HepG2 (cell line): Measurements from ENCODE around the gene AKR1C4. TPM values are rescaled to one million over a fixed set of nuclear protein-coding genes. Genes with fewer than 3 reads are reported as not detected.

Source experiments
- ATAD3A ChIP-seq: sonication (generic); formaldehyde crosslinking; IDR thresholded peaks from 2 replicates; pipeline ENCODE4 v1.4.0; 2020; ENCODE audit warnings: missing genetic modification reagents
- CEBPZ ChIP-seq: IDR thresholded peaks from 2 replicates; pipeline ENCODE4 v1.6.1; 2012; ENCODE audit warnings: low read length, improper control_type of control experiment
- CENPX ChIP-seq: sonication (generic); formaldehyde crosslinking; IDR thresholded peaks from 2 replicates; pipeline ENCODE4 v1.9.0; 2021; ENCODE audit warnings: mild to moderate bottlenecking, missing genetic modification reagents, moderate library complexity
- CHD2 ChIP-seq: IDR thresholded peaks from 2 replicates; pipeline ENCODE4 v1.6.1; 2011; ENCODE audit warnings: low read depth, low read length, improper control_type of control experiment
- GPN1 ChIP-seq: sonication (generic); formaldehyde crosslinking; IDR thresholded peaks from 2 replicates; pipeline ENCODE4 v1.5.1; 2020; ENCODE audit warnings: missing genetic modification reagents, borderline replicate concordance
- HOXA5 ChIP-seq: sonication (generic); formaldehyde crosslinking; IDR thresholded peaks from 2 replicates; pipeline ENCODE4 v1.4.0; 2020; ENCODE audit warnings: missing genetic modification reagents
- IKZF1 ChIP-seq: fragments of 450-650 bp; IDR thresholded peaks from 2 replicates; pipeline ENCODE4 v1.7.1; 2016
- KDM3A ChIP-seq: IDR thresholded peaks from 2 replicates; pipeline ENCODE4 v1.6.1; 2018; ENCODE audit warnings: low read depth, missing compliant biosample characterization
- MED8 ChIP-seq: sonication (generic); formaldehyde crosslinking; IDR thresholded peaks from 2 replicates; pipeline ENCODE4 v1.8.1; 2023; ENCODE audit warnings: mild to moderate bottlenecking, missing genetic modification reagents; ENCODE audit not compliant: insufficient replicate concordance
- NFIC ChIP-seq: IDR thresholded peaks from 2 replicates; pipeline ENCODE4 v1.6.1; 2012; ENCODE audit warnings: mild to moderate bottlenecking, low read length, inconsistent platforms
- ONECUT2 ChIP-seq: sonication (generic); formaldehyde crosslinking; IDR thresholded peaks from 2 replicates; pipeline ENCODE4 v1.4.0; 2020; ENCODE audit warnings: missing genetic modification reagents
- PRDM15 ChIP-seq: sonication (generic); formaldehyde crosslinking; IDR thresholded peaks from 2 replicates; pipeline ENCODE4 v1.4.0; 2020; ENCODE audit warnings: missing genetic modification reagents
- RCOR2 ChIP-seq: IDR thresholded peaks from 2 replicates; pipeline ENCODE4 v1.6.1; 2016; ENCODE audit warnings: missing biosample characterization, missing genetic modification reagents
- SIN3B ChIP-seq: fragments of 150-350 bp; IDR thresholded peaks from 2 replicates; pipeline ENCODE4 v1.6.1; 2014; ENCODE audit warnings: low read length
- ZKSCAN8 ChIP-seq: IDR thresholded peaks from 2 replicates; pipeline ENCODE4 v1.6.1; 2016; ENCODE audit warnings: borderline replicate concordance, missing genetic modification reagents, missing compliant biosample characterization
- ZNF280B ChIP-seq: sonication (generic); formaldehyde crosslinking; IDR thresholded peaks from 2 replicates; pipeline ENCODE4 v1.5.0; 2020; ENCODE audit warnings: missing genetic modification reagents, mild to moderate bottlenecking, borderline replicate concordance
- ZNF567 ChIP-seq: sonication (generic); formaldehyde crosslinking; IDR thresholded peaks from 2 replicates; pipeline ENCODE4 v1.8.1; 2023; ENCODE audit warnings: mild to moderate bottlenecking, missing genetic modification reagents, borderline replicate concordance
- polyA plus RNA-seq, 8 experiments: library from polyadenylated mRNA; depleted of rRNA in 3 of 8; stranded (reverse) in 7 of 8; unstranded in 1 of 8; fragments of >200 nt; fragmentation: Illumina TruSeq in 4 of 8; extraction: Trizol in 4 of 8; gene quantifications; 2 replicates each; pipeline versions ENCODE4 v1.2.1 to v1.2.3, GENCODE V29; 2011 to 2016; ENCODE audit warnings: low read depth in 4 of 8, missing spikeins in 1 of 8, mixed read lengths in 1 of 8; ENCODE audit not compliant: insufficient read depth in 1 of 8
- total RNA-seq, 5 experiments: library from RNA; depleted of rRNA; stranded (reverse); fragments of >200 nt; fragmentation: Illumina TruSeq; extraction: Trizol; gene quantifications; 2 replicates each; pipeline ENCODE4 v1.2.3, GENCODE V29; 2016; ENCODE audit warnings: low read depth in 1 of 5
- TF ChIP-seq, protein P1 (sequence below): sonication (generic); formaldehyde crosslinking; conservative IDR thresholded peaks from 2 replicates; pipeline ENCODE4 v1.8.0; 2022; ENCODE audit warnings: low read depth, missing genetic modification reagents
- TF ChIP-seq, protein P2 (sequence below): IDR thresholded peaks from 2 replicates; pipeline ENCODE4 v1.6.1; 2016

The AKR1C4 gene
- total and polyA plus RNA-seq, 2 of the 13 experiments (the other 11 are each of a cell fraction or from before 2014, with no cell fraction given): 0.18 to 1.3 TPM

DNA sequence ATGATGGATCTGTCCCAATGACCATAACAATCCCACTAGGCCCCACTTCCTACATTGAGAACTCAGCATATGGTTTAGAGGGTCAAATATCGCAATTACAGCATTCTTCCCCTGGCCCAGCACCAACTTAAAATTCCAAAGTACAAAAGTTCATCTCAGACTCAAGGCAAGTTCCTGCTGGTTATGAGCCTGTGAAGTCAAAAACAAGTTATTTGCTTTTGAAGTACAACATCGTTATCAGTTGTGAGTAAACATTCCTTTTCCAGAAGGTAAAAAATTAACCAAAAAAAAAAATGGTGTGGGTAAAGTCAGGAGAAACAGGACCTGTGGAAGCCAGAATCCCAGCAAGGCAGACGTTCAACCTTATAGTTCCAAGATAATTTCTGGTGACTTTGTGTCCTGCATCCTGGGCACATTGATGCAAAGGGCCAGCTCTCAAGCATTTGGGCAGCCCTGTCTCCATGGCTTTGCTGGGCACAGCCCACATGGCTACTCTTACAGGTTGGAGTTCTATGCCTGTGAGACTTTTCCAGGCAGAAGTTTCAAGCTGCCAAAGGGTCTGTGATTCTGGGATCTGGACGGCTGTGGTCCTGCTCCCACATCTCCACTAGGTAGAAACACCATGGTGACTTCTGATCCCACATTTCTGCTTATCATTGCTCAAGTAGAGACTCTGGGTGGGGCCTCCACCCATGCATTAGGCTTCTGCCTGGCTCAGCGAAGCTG lies 49.2 kb upstream of the AKR1C4 start (continued):
- no peak for TF ChIP-seq ZNF567 (CRISPR knock-in tag)
- TF ChIP-seq, protein P1, sequence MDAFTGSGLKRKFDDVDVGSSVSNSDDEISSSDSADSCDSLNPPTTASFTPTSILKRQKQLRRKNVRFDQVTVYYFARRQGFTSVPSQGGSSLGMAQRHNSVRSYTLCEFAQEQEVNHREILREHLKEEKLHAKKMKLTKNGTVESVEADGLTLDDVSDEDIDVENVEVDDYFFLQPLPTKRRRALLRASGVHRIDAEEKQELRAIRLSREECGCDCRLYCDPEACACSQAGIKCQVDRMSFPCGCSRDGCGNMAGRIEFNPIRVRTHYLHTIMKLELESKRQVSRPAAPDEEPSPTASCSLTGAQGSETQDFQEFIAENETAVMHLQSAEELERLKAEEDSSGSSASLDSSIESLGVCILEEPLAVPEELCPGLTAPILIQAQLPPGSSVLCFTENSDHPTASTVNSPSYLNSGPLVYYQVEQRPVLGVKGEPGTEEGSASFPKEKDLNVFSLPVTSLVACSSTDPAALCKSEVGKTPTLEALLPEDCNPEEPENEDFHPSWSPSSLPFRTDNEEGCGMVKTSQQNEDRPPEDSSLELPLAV (CRISPR knock-in tag): peak; percentile 72; the same call in 1 of the 2 replicates
- TF ChIP-seq HOXA5 (CRISPR knock-in tag): peak; percentile 67; the same call in 1 of the 2 replicates
- TF ChIP-seq IKZF1: no peak
- TF ChIP-seq KDM3A (CRISPR knock-in tag): no peak; the same call in 1 of the 2 replicates
- no peak for TF ChIP-seq CENPX
- no peak for TF ChIP-seq CHD2
- no peak for TF ChIP-seq ZNF280B (CRISPR knock-in tag)
- TF ChIP-seq RCOR2 (CRISPR knock-in tag): peak; percentile 81
- TF ChIP-seq NFIC: peak; percentile 99
- 0 out of 2 replicates have a peak, but pooled peaks have one; percentile 33 for TF ChIP-seq ONECUT2 (CRISPR knock-in tag)
- TF ChIP-seq, protein P2, sequence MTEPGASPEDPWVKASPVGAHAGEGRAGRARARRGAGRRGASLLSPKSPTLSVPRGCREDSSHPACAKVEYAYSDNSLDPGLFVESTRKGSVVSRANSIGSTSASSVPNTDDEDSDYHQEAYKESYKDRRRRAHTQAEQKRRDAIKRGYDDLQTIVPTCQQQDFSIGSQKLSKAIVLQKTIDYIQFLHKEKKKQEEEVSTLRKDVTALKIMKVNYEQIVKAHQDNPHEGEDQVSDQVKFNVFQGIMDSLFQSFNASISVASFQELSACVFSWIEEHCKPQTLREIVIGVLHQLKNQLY (CRISPR knock-in tag): peak; percentile 70; the same call in 1 of the 2 replicates
- peak; percentile 67; the same call in 1 of the 2 replicates for TF ChIP-seq PRDM15 (CRISPR knock-in tag)
- TF ChIP-seq MED8 (CRISPR knock-in tag): peak; percentile 95
- TF ChIP-seq SIN3B: no peak
- TF ChIP-seq GPN1 (CRISPR knock-in tag): no peak
- peak; percentile 79; the same call in 1 of the 2 replicates for TF ChIP-seq ZKSCAN8 (CRISPR knock-in tag)
- TF ChIP-seq ATAD3A (CRISPR knock-in tag): no peak
- TF ChIP-seq CEBPZ: no peak
